GM21825 (cell line): ENCODE results near the gene TMEM14C.

Experiments used
- ATAC-seq: cut with Tn5 transposase; IDR thresholded peaks from one replicate; pipeline ENCODE4 v1.9.1; 2021; ENCODE audit warnings: mild to moderate bottlenecking, moderate library complexity; ENCODE audit not compliant: unreplicated experiment

Gene TMEM14C

GRCh38 chr6:10759312-10759839 lies 36.5 kb downstream of the TMEM14C start:
- ATAC-seq: peak; percentile 54

- no peak for ATAC-seq
Measured at GRCh38 chr6:10759884-10760329, 37.0 kb downstream of the TMEM14C start.

- no peak for ATAC-seq
Measured at GRCh38 chr6:10763006-10763405, 40.1 kb downstream of the TMEM14C start.

GRCh38 chr6:10769419-10769818 lies 46.5 kb downstream of the TMEM14C start:
- ATAC-seq: no peak

GRCh38 chr6:10771371-10771894 lies 48.6 kb downstream of the TMEM14C start:
- no peak for ATAC-seq

GRCh38 chr6:10778230-10778629 lies 55.4 kb downstream of the TMEM14C start:
- no peak for ATAC-seq

GRCh38 chr6:10779076-10779475 lies 56.2 kb downstream of the TMEM14C start:
- ATAC-seq: no peak
